GM23338 (cell line): ENCODE measurements around the gene NKX3-2. TPM values are rescaled to one million over a fixed set of nuclear protein-coding genes. Genes with fewer than 3 reads are reported as not detected.

Experiments used
- ATAC-seq: fragments of 200-7000 bp; cut with Tn5 transposase; 3 replicates; pipeline ENCODE4 v1.9.1; 2020
- DNase-seq: peaks from one replicate; pipeline ENCODE4 v3.0.0-alpha.2; 2015; ENCODE audit warnings: low spot score
- H2AFZ ChIP-seq: fragments of 200-600 bp; sonication (generic); 2 replicates; pipeline ENCODE4 v1.8.0; 2016; ENCODE audit warnings: antibody characterized with exemption, mild to moderate bottlenecking, moderate library complexity
- H3F3A ChIP-seq: fragments of 200-600 bp; sonication (generic); replicated peaks from 2 replicates; pipeline ENCODE4 v1.8.0; 2017; ENCODE audit warnings: antibody characterized with exemption, mixed run types, low read depth
- H3K27ac ChIP-seq: fragments of 200-600 bp; sonication (generic); 2 replicates; pipeline ENCODE4 v1.6.1; 2016; ENCODE audit warnings: low read depth
- H3K27me3 ChIP-seq: fragments of 200-600 bp; sonication (generic); 2 replicates; pipeline ENCODE4 v1.8.0; 2016; ENCODE audit warnings: mild to moderate bottlenecking, mixed run types, moderate library complexity; ENCODE audit not compliant: insufficient read depth
- H3K36me3 ChIP-seq: fragments of 200-600 bp; sonication (generic); 2 replicates; pipeline ENCODE4 v1.8.0; 2016; ENCODE audit warnings: mild to moderate bottlenecking; ENCODE audit not compliant: insufficient read depth
- H3K4me1 ChIP-seq: fragments of 200-600 bp; sonication (generic); 2 replicates; pipeline ENCODE4 v1.8.0; 2016; ENCODE audit warnings: mild to moderate bottlenecking, moderate library complexity; ENCODE audit not compliant: insufficient read depth
- H3K4me2 ChIP-seq: fragments of 200-600 bp; sonication (generic); 2 replicates; pipeline ENCODE4 v1.7.1; 2017; ENCODE audit warnings: mixed run types
- H3K4me3 ChIP-seq: fragments of 200-600 bp; sonication (generic); 2 replicates; pipeline ENCODE4 v1.6.1; 2016; ENCODE audit warnings: mixed run types
- H3K79me2 ChIP-seq: fragments of 200-600 bp; sonication (generic); replicated peaks from 2 replicates; pipeline ENCODE4 v1.8.0; 2017; ENCODE audit warnings: mild to moderate bottlenecking; ENCODE audit not compliant: insufficient read depth
- H3K9me2 ChIP-seq: fragments of 200-600 bp; sonication (generic); 2 replicates; pipeline ENCODE4 v1.8.0; 2017; ENCODE audit not compliant: insufficient read depth
- H4K20me1 ChIP-seq: fragments of 200-600 bp; sonication (generic); replicated peaks from 2 replicates; pipeline ENCODE4 v1.8.0; 2017; ENCODE audit warnings: mild to moderate bottlenecking; ENCODE audit not compliant: insufficient read depth
- H3K27ac Mint-ChIP-seq: 2 replicates; pipeline ENCODE4 v1.8.0; 2020; ENCODE audit warnings: inconsistent platforms, mild to moderate bottlenecking, moderate library complexity, mixed read lengths
- H3K27me3 Mint-ChIP-seq: 3 replicates; pipeline ENCODE4 v1.8.0; 2022; ENCODE audit warnings: low read depth, mild to moderate bottlenecking, moderate library complexity, mixed read lengths, inconsistent platforms; ENCODE audit not compliant: insufficient read depth, poor library complexity
- H3K36me3 Mint-ChIP-seq: 3 replicates; pipeline ENCODE4 v1.8.0; 2021; ENCODE audit warnings: low read depth, mild to moderate bottlenecking, inconsistent platforms, moderate library complexity, mixed read lengths
- H3K4me1 Mint-ChIP-seq: 3 replicates; pipeline ENCODE4 v1.8.0; 2020; ENCODE audit warnings: mild to moderate bottlenecking, inconsistent platforms, mixed read lengths
- H3K4me3 Mint-ChIP-seq: 3 replicates; pipeline ENCODE4 v1.8.0; 2021; ENCODE audit warnings: moderate library complexity, mild to moderate bottlenecking, inconsistent platforms, mixed read lengths
- H3K9me3 Mint-ChIP-seq: 3 replicates; pipeline ENCODE4 v1.8.0; 2020; ENCODE audit warnings: moderate library complexity, mild to moderate bottlenecking, inconsistent platforms, mixed read lengths
- CREB1 ChIP-seq: fragments of 250-450 bp; sonication (Bioruptor Pico); IDR thresholded peaks from 2 replicates; pipeline ENCODE4 v1.5.0; 2020; ENCODE audit warnings: low read depth, mild to moderate bottlenecking, moderate library complexity
- CTCF ChIP-seq, 2 experiments: fragments of 200-600 bp in 1 of 2; sonication (generic) in 1 of 2; conservative IDR thresholded peaks; 2 replicates each; pipeline versions ENCODE4 v1.5.1 to v1.6.1; 2016 to 2017; ENCODE audit warnings: antibody characterized with exemption in 2 of 2, low read depth in 2 of 2, mild to moderate bottlenecking in 2 of 2, moderate library complexity in 1 of 2
- ETS1 ChIP-seq: IDR thresholded peaks from 2 replicates; pipeline ENCODE4 v1.6.1; 2016; ENCODE audit warnings: antibody characterized with exemption
- EZH2 ChIP-seq: fragments of 200-600 bp; sonication (generic); IDR thresholded peaks from one replicate; pipeline ENCODE4 v1.8.0; 2017; ENCODE audit warnings: antibody characterized with exemption, mild to moderate bottlenecking, low read depth; ENCODE audit not compliant: unreplicated experiment
- EZH2phosphoT487 ChIP-seq: fragments of 200-600 bp; sonication (generic); IDR thresholded peaks from one replicate; pipeline ENCODE4 v1.8.1; 2018; ENCODE audit warnings: antibody characterized with exemption; ENCODE audit not compliant: unreplicated experiment
- JUNB ChIP-seq: IDR thresholded peaks from one replicate; pipeline ENCODE4 v1.6.1; 2016; ENCODE audit warnings: antibody characterized with exemption; ENCODE audit not compliant: unreplicated experiment
- NANOG ChIP-seq: IDR thresholded peaks from 2 replicates; pipeline ENCODE4 v1.6.1; 2016; ENCODE audit warnings: antibody characterized with exemption, borderline replicate concordance
- POLR2AphosphoS5 ChIP-seq: IDR thresholded peaks from 2 replicates; pipeline ENCODE4 v1.6.1; 2016; ENCODE audit warnings: antibody characterized with exemption, low read depth
- REST ChIP-seq: IDR thresholded peaks from one replicate; pipeline ENCODE4 v1.6.1; 2018; ENCODE audit warnings: antibody characterized with exemption; ENCODE audit not compliant: unreplicated experiment
- STAT1 ChIP-seq: IDR thresholded peaks from one replicate; pipeline ENCODE4 v1.6.1; 2016; ENCODE audit warnings: antibody characterized with exemption; ENCODE audit not compliant: unreplicated experiment
- ZNF114 ChIP-seq: fragments of 250-450 bp; sonication (Bioruptor Pico); IDR thresholded peaks from 2 replicates; pipeline ENCODE4 v1.5.0; 2020; ENCODE audit warnings: mild to moderate bottlenecking, moderate library complexity
- ZNF331 ChIP-seq: fragments of 250-450 bp; sonication (Bioruptor Pico); IDR thresholded peaks from 2 replicates; pipeline ENCODE4 v1.5.0; 2020; ENCODE audit warnings: low read depth, mild to moderate bottlenecking, moderate library complexity
- polyA plus RNA-seq: library from polyadenylated mRNA; unstranded; fragments of >200 nt; fragmentation: Nextera tagmentation; extraction: Ambion mirVana; gene quantifications from 2 replicates; pipeline ENCODE4 v1.2.1, GENCODE V29; 2016
- total RNA-seq: library from RNA; depleted of rRNA; stranded (reverse); fragments of >200 nt; shearing (Covaris generic); gene quantifications from 2 replicates; pipeline ENCODE4 v1.2.3, GENCODE V29; 2014

Gene NKX3-2
- total and polyA plus RNA-seq, 2 experiments from 2014 or later = 0.14 TPM; not detected in 1

GRCh38 chr4:13525606-13526281 lies 18.6 kb downstream of the NKX3-2 start:
- Histone ChIP-seq H3K4me1 (peaks cover 78% of the 10 kb centered on the region), H3K27me3 (peaks cover 100% of the 10 kb centered on the region), H3K4me3 (peak overlapping the region; percentile 48), H3K36me3 (no peaks in the 10 kb centered on the region), H3K4me2 (peak overlapping the region; percentile 69), H3K9me2 (no peaks in the 10 kb centered on the region), H3K27ac (no peak overlapping the region), H2AFZ (no peak overlapping the region), H4K20me1 (peaks cover 6% of the 10 kb centered on the region; the same call in 1 of the 2 replicates), H3F3A (peaks cover 36% of the 10 kb centered on the region), H3K79me2 (no peaks in the 10 kb centered on the region)
- H3K27me3 Mint-ChIP-seq = peaks cover 86% of the 10 kb centered on the region
- peaks cover 18% of the 10 kb centered on the region for H3K9me3 Mint-ChIP-seq
- peaks cover 38% of the 10 kb centered on the region for H3K4me1 Mint-ChIP-seq
- H3K36me3 Mint-ChIP-seq = peaks cover 20% of the 10 kb centered on the region
- DNase-seq = peak; percentile 38
- no peak overlapping the region for H3K27ac Mint-ChIP-seq
- no peak overlapping the region for H3K4me3 Mint-ChIP-seq
- ATAC-seq = no peak
- TF ChIP-seq NANOG = no peak
- TF ChIP-seq EZH2 = peak; percentile 95
- TF ChIP-seq POLR2AphosphoS5 = no peak
- TF ChIP-seq ZNF114 = no peak

GRCh38 chr4:13524504-13525243 lies 19.6 kb downstream of the NKX3-2 start:
- Mint-ChIP-seq H3K27ac (no peak overlapping the region), H3K36me3 (peaks cover 20% of the 10 kb centered on the region), H3K4me3 (no peak overlapping the region), H3K9me3 (peaks cover 18% of the 10 kb centered on the region), H3K4me1 (peaks cover 30% of the 10 kb centered on the region), H3K27me3 (peaks cover 75% of the 10 kb centered on the region)
- peaks cover 26% of the 10 kb centered on the region for H3F3A ChIP-seq
- H4K20me1 ChIP-seq = peaks cover 4% of the 10 kb centered on the region; the same call in 1 of the 2 replicates
- H3K79me2 ChIP-seq = no peaks in the 10 kb centered on the region
- no peaks in the 10 kb centered on the region for H3K9me2 ChIP-seq
- peak; percentile 11 for ATAC-seq
- H3K4me3 ChIP-seq = peak overlapping the region; percentile 48
- H3K4me2 ChIP-seq = peak overlapping the region; percentile 69
- no peak overlapping the region for H2AFZ ChIP-seq
- peaks cover 100% of the 10 kb centered on the region for H3K27me3 ChIP-seq
- H3K4me1 ChIP-seq = peaks cover 69% of the 10 kb centered on the region
- no peak overlapping the region for H3K27ac ChIP-seq
- H3K36me3 ChIP-seq = no peaks in the 10 kb centered on the region
- DNase-seq = peak; percentile 77
- TF ChIP-seq STAT1 = no peak
- TF ChIP-seq POLR2AphosphoS5 = no peak
- peak; percentile 63 for TF ChIP-seq EZH2
- no peak for TF ChIP-seq CTCF (conservative IDR thresholded peaks at IDR 0.05; ENCODE audit: low read depth in 2 of 2)
- peak; percentile 77 for TF ChIP-seq EZH2phosphoT487
- no peak for TF ChIP-seq ETS1
- TF ChIP-seq ZNF331 (CRISPR knock-in tag) = no peak
- TF ChIP-seq JUNB = no peak
- TF ChIP-seq CREB1 = no peak
- TF ChIP-seq REST = no peak
- no peak for TF ChIP-seq ZNF114
